T-helper 1 cell treated with Interleukin-12 subunit alpha and Interleukin-12 subunit beta and Interleukin-4 antibody, amounts not matched to agents 30 ng/mL and 1 ng/mL, for 36 hours (primary cell): ENCODE data around the gene EXOC6B. TPM values are rescaled to one million over a fixed set of nuclear protein-coding genes. Genes with fewer than 3 reads are reported as not detected.
"Not testable (repeated sequence)": the region's sequence is repeated elsewhere in the genome, so short reads cannot be mapped to it uniquely, and the experiment has no call there.

Experiments
- intact Hi-C: fragments of 100-400 bp; cut with micrococcal nuclease; formaldehyde crosslinking; loops from one replicate; pipeline ENCODE4 v1.15.1; 2024
- total RNA-seq: library from RNA; stranded (reverse); gene quantifications from 2 replicates; pipeline ENCODE4 v1.2.3, GENCODE V29; 2022

Gene EXOC6B
- total RNA-seq, 1 donor from 2014 or later, result 15.2 TPM

DNA sequence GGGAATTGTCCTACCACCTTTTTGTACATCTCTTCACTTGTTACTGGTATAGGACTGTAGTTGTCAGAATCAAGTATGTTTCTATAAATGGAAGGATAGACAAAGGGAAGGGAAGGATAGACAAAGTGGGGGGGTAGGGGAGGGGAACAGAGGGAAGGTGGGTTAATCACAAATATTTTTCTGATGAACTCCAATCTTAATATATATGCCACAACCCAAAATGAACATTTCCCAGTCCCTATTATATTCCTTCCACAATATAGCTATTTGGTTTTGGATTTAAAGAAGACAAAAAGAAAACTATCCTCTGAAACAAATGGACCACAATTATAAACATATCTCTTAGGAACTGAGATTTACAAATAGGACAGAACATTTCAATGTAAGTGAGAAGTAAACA lies 329.4 kb downstream of the EXOC6B start:
- intact Hi-C loops, result no loop called here

DNA sequence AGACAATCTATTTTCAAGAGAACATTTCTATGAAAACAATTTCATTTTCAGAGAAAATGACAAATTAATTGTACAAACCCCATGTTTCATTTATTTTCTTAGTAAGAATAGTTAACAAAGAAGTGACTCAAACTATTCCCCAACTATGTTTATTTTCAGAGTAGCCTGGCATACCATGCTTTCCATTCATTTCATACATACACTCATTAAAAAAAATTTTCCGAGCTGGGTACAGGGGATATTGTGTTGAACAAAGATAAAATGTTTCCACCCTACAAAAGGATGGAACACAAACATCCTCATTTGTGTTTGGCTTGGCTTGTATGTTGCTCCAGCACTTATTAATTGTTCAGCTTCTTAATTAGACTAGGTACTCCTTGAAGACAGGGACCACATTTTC lies 331.4 kb downstream of the EXOC6B start:
- intact Hi-C loops, result no loop called here

DNA sequence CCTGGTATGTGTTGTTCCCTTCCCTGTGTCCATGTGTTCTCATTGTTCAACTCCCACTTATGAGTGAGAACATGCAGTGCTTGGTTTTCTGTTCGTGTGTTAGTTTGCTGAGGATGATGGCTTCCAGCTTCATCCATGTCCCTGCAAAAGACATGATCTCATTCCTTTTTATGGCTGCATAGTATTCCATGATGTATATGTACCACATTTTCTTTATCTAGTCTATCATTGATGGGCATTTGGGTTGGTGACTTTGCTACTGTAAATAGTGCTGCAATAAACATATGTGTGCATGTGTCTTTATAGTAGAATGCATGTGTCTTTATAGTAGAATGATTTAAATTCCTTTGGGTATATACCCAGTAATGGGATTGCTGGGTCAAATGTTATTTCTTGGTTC lies 341.2 kb downstream of the EXOC6B start:
- intact Hi-C loops, result not testable (repeated sequence)

GRCh38 chr2:72483346-72483745 lies 342.5 kb downstream of the EXOC6B start:
- intact Hi-C loops, result no loop called here

DNA sequence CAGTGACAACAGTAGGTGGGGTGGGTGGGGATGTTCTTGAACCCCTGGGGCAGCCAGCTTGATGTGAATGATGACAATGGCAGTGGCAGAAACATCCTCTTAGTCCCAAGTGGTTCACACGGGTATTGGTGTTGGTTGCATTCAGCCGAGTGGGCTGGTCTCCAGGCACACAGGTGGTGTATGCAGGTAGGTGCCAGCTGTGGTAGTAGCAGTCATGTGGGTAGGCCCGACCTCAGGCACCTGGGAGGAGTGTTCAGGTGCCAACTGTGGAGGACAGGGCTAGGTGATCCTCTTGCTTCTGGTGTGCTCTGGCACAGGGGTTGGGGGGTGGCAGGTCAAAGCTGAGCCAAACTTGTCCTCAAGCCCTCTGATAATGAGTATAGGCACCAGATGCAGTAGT lies 350.6 kb downstream of the EXOC6B start:
- intact Hi-C loops, result no loop called here

- intact Hi-C loops, result no loop called here
Measured at GRCh38 chr2:72457801-72458516, 367.9 kb downstream of the EXOC6B start.

DNA sequence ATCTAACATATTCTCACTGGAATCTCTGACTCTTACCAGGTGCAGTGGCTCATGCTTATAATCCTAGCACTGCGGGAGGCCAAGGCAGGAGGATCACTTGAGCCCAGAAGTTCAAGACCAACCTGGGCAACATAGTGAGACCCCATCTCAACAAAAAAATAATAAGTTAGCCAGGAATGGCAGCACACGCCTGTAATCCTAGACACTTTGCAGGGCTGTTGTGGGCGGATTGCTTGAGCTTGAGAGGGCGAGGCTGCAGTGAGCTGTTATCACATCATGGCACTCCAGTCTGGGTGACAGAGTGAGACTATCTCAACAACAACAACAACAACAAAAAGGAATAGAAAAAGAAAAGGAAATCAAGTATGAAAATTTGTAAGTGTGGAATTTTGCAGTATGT lies 371.6 kb downstream of the EXOC6B start:
- intact Hi-C loops, result no loop called here

DNA sequence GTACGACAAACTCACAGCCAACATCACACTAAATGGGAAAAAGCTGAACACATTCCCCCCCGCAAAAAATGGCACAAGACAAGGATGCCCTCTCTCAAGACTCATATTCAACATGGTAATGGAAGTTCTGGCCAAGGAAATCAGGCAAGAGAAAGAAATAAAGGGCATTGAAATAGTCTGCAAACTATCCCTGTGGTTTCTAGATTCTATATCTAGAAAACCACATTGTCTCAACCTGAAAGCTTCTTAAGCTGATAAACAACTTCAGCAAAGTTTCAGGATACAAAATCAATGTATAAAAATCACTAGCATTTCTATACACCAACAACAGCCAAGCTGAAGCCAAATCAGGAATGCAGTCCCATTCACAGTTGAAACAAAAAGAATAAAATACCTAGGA lies 383.6 kb downstream of the EXOC6B start:
- intact Hi-C loops, result no loop called here

GRCh38 chr2:72439892-72440291 lies 385.9 kb downstream of the EXOC6B start:
- intact Hi-C loops, result no loop called here

DNA sequence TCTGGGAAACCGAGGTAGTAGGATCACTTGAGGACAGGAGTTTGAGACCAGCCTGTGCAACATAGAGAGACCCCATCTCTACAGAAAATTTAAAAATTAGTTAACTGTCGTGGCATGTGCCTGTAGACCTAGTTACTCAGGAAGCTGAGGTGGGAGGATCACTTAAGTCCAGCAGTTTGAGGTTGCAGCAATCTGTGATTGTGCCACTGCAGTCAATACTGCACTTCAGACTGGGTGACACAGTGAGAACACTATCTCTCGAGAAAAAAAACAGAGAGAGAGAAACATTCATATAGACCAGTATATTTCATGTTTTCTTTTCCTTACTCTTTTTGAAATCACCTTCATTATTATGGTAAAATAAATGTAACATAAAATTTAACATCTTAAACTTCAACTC lies 387.5 kb downstream of the EXOC6B start:
- intact Hi-C loops, result no loop called here

- intact Hi-C loops, result no loop called here
Measured at GRCh38 chr2:72431737-72432136, 394.1 kb downstream of the EXOC6B start.

DNA sequence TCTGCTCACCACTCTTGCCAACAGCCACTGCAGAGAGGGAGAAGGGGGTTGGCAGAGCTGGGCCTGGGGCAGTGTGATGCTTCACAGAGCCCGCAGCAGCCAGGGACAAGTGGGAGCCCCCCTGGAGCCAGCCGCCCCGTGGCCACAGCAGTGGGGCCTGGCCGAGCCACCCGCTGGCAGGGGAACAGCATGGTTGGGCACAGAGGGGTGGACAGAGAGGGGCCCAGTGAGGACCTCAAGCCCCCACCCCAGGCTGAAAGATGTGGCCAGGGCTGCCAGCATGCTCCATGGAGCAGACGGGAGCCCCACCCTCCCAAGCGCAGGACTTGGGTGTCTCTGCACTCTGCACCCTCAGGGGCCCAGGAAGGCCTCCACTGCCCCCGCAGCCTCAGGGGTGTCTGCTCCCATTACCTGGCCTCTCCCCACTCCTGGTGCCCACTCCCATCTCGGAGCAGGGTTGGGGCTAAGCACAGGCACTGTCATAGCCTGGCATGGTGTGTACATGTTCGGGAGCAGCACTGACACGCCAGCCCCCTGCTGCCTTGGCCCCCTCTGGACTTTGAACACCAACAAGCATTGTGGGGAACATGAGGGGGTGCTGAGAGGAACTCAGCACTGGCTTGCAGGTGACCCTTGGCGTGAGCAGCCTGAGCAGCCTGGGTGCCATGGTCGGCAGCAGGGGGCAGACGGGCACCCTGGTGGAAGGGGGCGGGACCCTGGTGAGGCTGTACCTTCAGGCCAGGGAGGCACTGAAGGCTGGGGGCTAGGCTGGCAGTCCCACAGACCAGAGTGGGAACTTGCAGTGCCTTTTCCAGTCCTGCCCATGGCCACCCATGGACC lies 398.6 kb downstream of the EXOC6B start:
- intact Hi-C loops, result no loop called here

- intact Hi-C loops, result no loop called here
Measured at GRCh38 chr2:72425996-72426395, 399.8 kb downstream of the EXOC6B start.

DNA sequence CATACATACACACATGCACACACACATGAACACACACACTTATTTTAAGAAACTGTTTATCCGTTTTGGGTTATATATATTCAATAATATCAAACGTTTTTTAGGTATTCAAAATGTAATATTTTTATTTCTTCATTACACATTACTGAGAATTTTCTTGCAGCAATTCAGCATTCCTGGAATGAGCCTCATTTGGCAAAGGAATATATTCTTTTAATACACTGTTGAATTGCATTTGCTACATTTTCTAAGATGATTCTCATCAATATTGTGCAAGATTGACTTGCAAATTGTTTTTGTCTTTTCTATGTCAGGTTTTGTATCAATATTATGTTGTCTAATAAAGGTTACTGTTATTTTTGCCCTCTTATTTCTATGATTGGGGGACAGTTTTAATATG lies 402.1 kb downstream of the EXOC6B start:
- intact Hi-C loops, result no loop called here

DNA sequence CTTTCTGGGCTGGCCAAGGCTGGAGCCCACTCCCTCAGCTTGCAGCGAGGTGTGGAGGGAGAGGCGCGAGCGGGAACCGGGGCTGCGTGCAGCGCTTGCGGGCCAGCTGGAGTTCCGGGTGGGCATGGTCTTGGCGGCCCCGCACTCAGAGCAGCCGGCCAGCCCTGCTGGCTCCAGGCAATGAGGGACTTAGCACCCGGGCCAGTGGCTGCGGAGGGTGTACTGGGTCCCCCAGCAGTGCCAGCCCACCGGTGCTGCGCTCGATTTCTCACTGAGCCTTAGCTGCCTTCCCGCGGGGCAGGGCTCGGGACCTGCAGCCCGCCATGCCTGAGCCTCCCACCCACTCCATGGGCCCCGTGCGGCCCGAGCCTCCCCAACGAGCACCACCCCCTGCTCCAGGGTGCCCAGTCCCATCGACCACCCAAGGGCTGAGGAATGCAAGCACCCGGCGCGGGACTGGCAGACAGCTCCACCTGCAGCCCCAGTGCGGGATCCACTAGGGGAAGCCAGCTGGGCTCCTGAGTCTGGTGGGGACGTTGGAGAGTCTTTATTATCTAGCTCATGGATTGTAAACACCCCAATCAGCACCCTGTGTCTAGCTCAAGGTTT lies 404.0 kb downstream of the EXOC6B start:
- intact Hi-C loops, result not testable (repeated sequence)

DNA sequence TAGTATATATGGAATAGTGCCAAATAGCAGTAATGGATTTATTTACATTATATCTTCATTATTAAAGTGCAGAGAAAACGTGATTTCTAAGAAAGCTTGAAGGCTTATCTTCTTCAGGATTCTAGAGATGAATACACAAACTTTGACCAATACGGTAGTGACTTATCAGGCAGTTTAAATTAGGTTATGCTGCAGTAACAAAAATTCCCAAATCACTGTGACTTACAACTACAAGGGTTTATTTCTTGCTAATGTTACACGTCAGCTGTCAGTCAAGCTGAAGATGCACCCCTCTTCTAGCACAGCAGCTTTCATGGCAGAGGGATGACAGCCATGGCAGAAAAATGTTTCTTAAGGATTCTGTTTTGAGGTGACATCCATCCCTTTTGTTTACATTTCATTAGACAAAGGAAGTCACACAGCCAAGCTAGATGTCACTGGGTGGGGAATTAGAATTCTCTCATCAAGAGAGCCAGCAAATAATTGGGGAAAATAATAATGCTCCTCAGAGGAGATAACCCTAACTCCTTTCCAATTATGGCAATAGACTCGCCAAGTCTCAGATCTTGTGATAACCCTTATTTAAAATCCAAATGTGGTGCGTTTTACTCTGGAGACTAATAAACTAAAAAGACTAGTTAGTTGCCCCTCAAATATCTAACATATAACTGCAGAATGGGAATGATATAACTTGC lies 409.9 kb downstream of the EXOC6B start:
- intact Hi-C loops, result no loop called here

- intact Hi-C loops, result no loop called here
Measured at GRCh38 chr2:72415241-72415661, 410.6 kb downstream of the EXOC6B start.

GRCh38 chr2:72414137-72414760 lies 411.6 kb downstream of the EXOC6B start:
- intact Hi-C loops, result no loop called here

GRCh38 chr2:72413716-72414115 lies 412.1 kb downstream of the EXOC6B start:
- intact Hi-C loops, result no loop called here

DNA sequence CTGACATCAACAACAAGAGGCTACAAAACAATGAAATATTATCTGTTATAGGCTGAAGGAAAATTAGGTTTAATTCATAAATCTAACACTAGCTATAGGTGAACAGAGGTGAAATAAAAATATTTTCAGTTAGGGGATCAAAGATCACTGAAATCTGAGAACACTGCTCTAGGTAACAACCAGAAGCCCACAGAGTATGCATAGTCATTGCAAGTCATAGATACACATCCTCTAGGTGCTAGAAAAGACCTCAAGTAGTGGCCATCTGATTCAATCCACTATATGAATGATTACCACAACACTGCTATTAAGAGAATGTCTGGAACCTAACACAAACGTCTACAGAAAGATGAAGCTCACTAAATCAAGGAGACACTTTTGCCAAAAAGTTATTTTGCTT lies 413.6 kb downstream of the EXOC6B start:
- intact Hi-C loops, result no loop called here

GRCh38 chr2:72399879-72400278 lies 426.0 kb downstream of the EXOC6B start:
- intact Hi-C loops, result no loop called here
